Tongue (tissue), 2 donors: ENCODE results near the gene CDH7. TPM values are rescaled to one million over a fixed set of nuclear protein-coding genes. Genes with fewer than 3 reads are reported as not detected.

ENCODE experiments used
- DNase-seq: peaks from one replicate; pipeline ENCODE4 v3.0.0-alpha.2; 2015
- total RNA-seq: library from RNA; depleted of rRNA; stranded (reverse); fragments of >200 nt; gene quantifications from one replicate; pipeline ENCODE4 v1.2.3, GENCODE V29; 2014

Gene CDH7
- total RNA-seq, 1 donor from 2014 or later: 0.62 TPM

DNA sequence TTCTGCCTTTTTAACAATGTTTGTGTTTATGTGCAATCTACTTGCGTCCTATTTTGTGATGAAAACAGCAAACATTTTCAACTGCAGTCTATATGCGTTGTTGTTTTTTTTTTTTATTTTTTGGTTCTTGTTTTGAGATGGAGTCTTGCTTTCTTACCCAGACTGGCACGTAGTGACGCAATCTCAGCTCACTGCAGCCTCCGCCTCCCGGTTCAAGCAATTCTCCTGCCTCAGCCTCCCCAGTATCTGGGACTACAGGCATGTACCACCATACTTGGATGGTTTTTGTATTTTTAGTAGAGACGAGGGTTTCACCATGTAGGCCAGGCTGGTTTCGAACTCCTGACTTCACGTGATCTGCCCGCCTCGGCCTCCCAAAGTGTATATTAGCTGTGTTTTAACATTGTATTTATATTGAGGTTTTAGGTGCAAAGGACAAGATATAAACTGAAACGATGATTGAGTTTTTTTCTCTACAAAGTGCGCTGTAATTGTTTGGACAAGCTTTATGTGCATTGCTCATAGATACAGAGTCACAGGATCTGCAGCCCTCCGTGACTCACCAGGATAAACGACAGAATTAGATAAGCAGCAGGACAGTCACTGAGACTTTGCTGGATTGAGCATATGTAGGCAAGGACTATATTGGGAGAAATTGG lies 17.4 kb downstream of the CDH7 start:
- no peak for DNase-seq

DNA sequence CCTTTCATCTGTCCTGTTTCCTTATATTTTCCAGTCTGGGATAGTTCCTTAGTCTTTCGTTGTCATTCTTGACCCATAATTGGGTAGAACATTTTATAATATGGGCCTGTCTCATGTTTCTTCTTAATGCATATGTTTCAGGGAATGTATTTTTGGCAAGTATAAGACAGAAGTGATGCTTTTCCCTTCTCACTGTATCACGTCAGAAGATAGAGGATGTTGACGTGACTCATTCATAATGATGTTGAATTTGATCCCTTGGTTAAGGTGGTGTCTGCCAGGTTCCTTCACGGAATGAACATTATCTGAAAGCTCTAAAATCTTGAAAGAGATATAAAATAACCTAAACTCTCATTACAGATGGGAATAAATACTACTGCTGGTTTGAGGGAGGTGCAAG lies 18.8 kb downstream of the CDH7 start:
- no peak for DNase-seq

DNA sequence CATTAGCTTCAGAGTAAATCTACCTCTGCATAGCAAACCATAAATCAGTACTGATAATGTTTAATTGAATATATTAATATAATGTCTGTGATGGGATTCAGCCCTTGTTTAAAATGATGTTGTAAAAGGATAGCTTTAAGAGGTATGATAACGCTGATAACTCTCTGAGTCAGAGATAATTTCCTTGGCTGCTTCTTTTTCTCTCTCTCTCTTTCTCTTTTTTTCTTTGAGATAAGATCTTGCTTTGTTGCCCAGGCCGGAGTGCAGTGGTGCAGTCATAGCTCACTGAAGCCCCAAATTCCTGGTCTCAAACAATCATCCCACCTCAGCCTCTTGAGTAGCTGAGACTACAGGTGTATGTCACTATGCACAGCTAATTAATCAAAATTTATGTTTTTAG lies 35.7 kb downstream of the CDH7 start:
- DNase-seq: no peak

DNA sequence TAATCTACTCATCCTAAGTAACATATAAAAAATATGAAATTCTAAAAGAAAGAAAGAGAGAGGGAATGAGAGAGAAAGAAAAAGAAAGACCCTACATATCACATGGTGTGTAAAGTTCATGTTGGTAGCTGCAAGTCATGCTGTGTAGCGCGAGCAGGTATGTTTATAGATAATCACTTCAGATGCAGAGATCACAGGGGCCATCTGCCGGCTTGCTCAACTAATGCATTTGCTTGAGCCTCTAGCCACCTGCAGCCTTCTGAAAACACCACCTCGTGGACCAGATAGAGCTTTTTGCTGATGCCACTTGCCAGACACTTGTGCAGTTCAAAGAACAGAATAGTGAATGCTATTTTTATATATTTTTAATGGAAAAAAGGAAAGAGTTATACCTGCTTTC lies 37.6 kb downstream of the CDH7 start:
- no peak for DNase-seq

GRCh38 chr18:65790604-65791003 lies 39.8 kb downstream of the CDH7 start:
- DNase-seq: no peak

DNA sequence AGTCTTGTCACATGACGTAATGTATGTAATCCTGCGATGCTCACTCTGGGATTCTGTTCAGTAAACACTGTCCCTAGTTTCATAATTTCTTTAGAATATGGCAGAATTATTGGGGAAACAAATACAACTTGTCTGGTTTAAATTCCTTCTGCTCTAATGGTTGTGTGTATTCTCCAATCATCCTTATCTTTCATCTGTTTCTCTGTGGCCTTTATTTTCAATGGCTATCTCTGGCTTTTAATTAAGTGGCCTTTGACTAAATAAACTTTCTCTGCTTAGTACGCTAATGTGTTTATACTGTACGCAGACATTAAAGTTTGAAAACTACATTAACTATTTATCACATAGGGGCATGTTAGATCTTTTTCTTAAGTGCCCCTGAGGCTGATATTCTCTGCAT lies 40.9 kb downstream of the CDH7 start:
- DNase-seq: no peak

- DNase-seq: no peak
These were observed 41.8 kb downstream of the CDH7 start for GRCh38 chr18:65792456-65793074.

- DNase-seq: peak; percentile 9
These were observed 57.9 kb downstream of the CDH7 start for GRCh38 chr18:65808759-65809158.

DNA sequence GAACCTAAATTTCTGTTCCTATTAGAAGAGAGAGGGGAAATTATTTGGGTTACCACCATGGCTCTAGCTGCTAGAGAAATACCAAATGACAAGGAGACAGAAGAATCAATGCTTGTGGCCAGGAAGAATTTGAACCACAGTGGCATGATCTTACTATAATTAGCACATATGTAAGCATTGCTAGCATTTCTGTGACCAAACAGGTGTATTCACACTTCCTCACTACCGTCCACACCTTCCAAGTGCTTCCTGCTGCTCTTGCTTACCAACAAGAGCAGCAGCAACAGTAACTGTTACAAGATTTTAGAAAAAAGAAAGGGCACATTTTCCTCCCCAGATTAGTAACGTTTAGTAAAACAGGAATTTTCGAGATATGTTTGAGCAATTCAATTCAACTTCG lies 60.5 kb downstream of the CDH7 start:
- no peak for DNase-seq

DNA sequence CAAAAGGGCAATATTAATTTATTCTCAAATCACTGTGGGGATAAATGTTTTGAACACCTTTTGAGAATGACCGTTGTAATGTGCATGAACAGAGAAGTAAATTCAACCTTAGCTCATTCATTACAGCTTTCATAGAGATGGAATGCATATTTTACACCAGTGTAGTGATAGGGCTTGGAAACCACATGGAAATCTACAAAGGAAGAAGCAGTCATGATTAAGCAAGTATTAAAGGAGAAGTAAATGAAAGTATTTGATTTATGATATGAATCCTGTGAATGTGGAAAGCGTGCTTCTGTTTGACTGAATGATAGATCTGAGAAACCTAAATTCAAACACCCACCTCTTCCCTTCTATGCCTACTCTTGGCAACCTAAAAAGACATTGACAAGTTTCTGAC lies 64.7 kb downstream of the CDH7 start:
- no peak for DNase-seq

GRCh38 chr18:65817178-65817577 lies 66.4 kb downstream of the CDH7 start:
- DNase-seq: no peak

DNA sequence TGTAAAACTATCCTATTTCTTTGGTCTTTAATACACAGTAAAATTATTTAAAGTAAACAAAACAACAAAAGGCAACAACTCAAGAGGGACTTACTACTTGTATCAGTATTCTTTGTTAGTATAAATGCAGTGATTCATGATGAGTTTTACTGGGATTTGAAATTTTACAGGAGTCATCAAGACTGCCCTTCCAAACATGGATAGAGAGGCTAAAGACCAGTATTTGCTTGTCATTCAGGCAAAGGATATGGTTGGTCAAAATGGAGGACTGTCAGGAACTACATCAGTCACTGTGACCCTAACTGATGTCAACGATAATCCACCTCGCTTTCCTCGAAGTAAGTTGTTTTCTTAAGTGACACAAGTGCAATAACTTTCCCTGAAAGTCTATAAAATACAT lies 71.1 kb downstream of the CDH7 start:
- no peak for DNase-seq

DNA sequence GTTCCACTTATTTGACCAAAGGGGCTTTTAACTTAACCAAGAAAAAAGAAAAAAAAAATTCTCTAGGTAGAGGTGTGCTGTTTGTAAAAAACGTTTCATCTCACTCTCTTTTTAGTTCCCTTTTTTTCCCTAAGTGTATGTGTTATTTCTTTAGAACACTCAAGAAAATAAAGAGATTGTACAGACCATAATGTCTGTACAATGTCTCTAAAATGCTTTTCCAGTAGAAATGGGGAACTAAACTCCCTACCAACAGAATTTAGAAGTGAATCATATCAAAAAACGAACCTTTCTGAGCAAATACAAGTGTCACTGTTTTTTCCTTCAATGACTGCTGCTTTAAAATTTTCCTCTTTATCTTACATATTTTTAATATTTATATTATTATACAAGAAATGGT lies 72.0 kb downstream of the CDH7 start:
- DNase-seq: no peak

DNA sequence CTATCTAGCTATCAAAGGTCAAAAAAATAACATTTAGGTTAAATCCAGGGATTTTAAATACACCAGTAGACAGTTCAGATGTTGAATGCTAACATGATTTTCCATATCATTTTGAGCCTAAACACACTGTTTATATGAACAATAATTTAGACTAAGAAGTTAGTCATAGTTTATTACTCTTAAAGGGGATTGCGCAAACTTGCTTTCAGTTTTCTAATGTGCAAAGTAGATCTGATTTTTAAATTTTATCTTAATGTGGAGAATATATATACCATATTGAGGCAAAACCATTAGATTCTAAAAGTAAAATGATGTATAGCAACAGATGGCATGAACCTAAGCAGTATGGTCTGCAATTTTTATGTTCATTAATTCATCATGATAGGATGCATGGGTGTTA lies 76.6 kb downstream of the CDH7 start:
- no peak for DNase-seq

- DNase-seq: no peak
These were observed 85.1 kb downstream of the CDH7 start for GRCh38 chr18:65835881-65836280.

GRCh38 chr18:65846107-65846506 lies 95.3 kb downstream of the CDH7 start:
- DNase-seq: no peak

GRCh38 chr18:65852273-65852672 lies 101.5 kb downstream of the CDH7 start:
- DNase-seq: no peak

- DNase-seq: no peak
These were observed 108.3 kb downstream of the CDH7 start for GRCh38 chr18:65859075-65859474.

GRCh38 chr18:65869527-65869926 lies 118.7 kb downstream of the CDH7 start:
- DNase-seq: no peak

DNA sequence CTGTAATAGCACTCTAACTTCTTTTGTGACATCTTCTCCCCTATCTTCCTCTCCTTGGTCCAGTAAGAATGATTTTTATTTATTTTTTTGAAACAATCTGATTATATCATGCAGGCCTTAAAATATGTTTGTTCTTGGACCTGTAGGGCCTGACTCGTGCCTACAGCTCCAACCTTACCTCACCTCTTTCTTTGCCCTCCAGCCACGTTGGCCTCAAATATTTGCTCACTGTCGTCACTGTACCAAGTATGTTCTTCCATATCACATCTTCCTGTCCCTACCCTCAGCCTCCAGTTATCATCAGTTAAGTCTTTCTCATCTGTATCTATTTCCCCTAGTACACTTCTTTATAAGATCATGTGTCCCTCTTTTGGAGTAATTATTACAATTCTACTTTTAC lies 125.5 kb downstream of the CDH7 start:
- DNase-seq: no peak

DNA sequence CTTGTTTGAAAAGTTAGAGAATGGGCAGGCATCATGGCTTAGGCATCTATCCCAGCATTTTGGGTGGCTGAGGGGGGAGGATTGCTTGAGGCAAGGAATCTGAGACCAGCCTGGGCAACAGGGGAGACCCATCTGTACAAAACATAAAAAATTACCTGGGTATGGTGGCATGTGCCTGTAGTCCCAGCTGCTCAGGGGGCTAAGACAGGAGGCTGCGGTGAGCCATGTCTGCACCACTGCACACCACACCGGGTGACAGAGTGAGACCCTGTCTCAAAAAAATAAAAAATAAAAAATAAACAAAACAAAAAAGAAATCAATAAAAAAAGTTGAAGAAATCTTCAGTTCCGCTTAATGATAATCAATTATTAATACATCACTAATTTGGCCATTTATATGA lies 146.5 kb downstream of the CDH7 start:
- DNase-seq: no peak

GRCh38 chr18:65901522-65901921 lies 150.7 kb downstream of the CDH7 start:
- no peak for DNase-seq

DNA sequence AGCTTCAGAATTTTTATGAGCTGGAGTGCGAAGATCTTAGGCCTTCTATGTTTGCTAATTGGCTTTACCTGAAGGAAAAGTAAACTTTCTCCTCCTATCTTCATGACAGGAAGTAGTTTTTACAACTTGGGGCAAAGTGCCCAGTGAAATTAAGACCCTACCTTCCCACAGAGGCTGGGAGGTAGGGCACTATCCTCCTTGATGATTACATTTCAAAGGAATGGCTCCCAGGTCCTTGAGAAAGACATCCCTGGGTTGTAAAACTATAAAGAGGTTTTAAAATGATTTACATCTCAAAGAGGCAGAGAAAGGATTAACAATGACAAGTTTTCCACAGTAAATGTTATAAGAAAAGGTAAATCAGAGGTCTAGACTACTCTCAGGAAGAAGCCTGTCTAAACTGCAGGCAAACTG lies 155.8 kb downstream of the CDH7 start:
- DNase-seq: no peak

DNA sequence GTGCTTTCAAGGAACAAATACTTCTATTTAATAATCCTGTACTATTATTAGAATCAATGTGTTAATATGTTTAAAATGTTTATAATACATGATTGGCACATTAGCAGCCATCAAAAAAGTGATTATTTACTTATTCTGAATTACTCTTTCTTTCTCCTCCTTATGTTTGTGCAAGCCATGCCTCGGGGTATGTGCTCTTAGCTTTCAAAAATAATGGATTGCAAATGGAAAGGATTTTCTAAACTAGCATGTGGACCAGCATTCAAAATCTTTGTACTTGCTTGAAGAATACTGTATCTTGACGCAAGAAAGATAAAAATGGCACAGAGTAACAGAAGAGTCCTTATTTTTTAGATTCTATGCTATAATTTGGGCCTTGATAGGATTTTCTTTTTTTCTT lies 156.5 kb downstream of the CDH7 start:
- DNase-seq: peak; percentile 10

- DNase-seq: no peak
These were observed 168.2 kb downstream of the CDH7 start for GRCh38 chr18:65919018-65919417.
